HCT116 (cell line): ENCODE results near the gene SGCA. TPM values are rescaled to one million over a fixed set of nuclear protein-coding genes. Genes with fewer than 3 reads are reported as not detected.

Source experiments
- ATAC-seq: fragments of 200-7000 bp; cut with Tn5 transposase; 2 replicates; pipeline ENCODE4 v1.9.1; 2020; ENCODE audit warnings: mild to moderate bottlenecking, moderate library complexity
- BruUV-seq: library from RNA; stranded (reverse); fragments of 400-500 nt; replicated peaks from 2 replicates; lab custom pipeline; 2021; lab: Mats Ljungman, UMichigan
- CTCF ChIA-PET: fragments of 300-600 bp; sonication (Branson Sonifier 250); formaldehyde crosslinking; loops from one replicate; lab custom pipeline; 2021; ENCODE audit warnings: antibody characterized with exemption; lab: Charles Lee
- POLR2A ChIA-PET: fragments of 300-600, 350-600 bp; sonication (Branson Sonifier 250); formaldehyde crosslinking; loops from one replicate; lab custom pipeline; 2021; ENCODE audit warnings: antibody characterized with exemption; lab: Charles Lee
- RAD21 ChIA-PET, 2 experiments: fragments of 300-600 bp; sonication (Branson Sonifier 250); formaldehyde crosslinking; loops; one replicate each; lab custom pipeline; 2023; ENCODE audit warnings: low total read pairs in 2 of 2; ENCODE audit not compliant: uncharacterized antibody in 2 of 2, unreplicated experiment in 2 of 2, low non-redundant PET in 1 of 2; lab: Charles Lee
- DNase-seq: peaks from one replicate; pipeline ENCODE4 v3.0.0-alpha.2; 2010; ENCODE audit warnings: low read depth, low spot score
- H2AFZ ChIP-seq: fragments of 200-600 bp; shearing (Covaris generic), sonication (generic); 2 replicates; pipeline ENCODE4 v1.6.1; 2017; ENCODE audit warnings: low read depth, mixed run types, mixed read lengths, antibody characterized with exemption, low read length; ENCODE audit not compliant: poor library complexity, severe bottlenecking
- H3K27ac ChIP-seq: 2 replicates; pipeline ENCODE4 v1.5.1; 2012; ENCODE audit warnings: low read depth, low read length
- H3K27me3 ChIP-seq: fragments of 200-600 bp; sonication (generic); 2 replicates; pipeline ENCODE4 v1.6.1; 2016; ENCODE audit warnings: mixed run types, low read length, mixed read lengths; ENCODE audit not compliant: insufficient read depth
- H3K36me3 ChIP-seq, 2 experiments: fragments of 200-500 bp in 1 of 2; fragments of 200-600 bp in 1 of 2; sonication (Bioruptor generic) in 1 of 2; sonication (generic) in 1 of 2; 2 replicates each; pipeline versions ENCODE4 v1.5.1 to v1.6.1; 2014 to 2016; ENCODE audit warnings: low read length in 2 of 2, inconsistent platforms in 1 of 2, mixed read lengths in 1 of 2, mixed run types in 1 of 2; ENCODE audit not compliant: insufficient read depth in 2 of 2, control insufficient read depth in 1 of 2
- H3K4me1 ChIP-seq, 2 experiments: fragments of 200-600 bp in 1 of 2; sonication (generic) in 1 of 2; 2 replicates each; pipeline versions ENCODE4 v1.5.1 to v1.6.1; 2012 to 2017; ENCODE audit warnings: low read length in 2 of 2, inconsistent platforms in 1 of 2, mild to moderate bottlenecking in 1 of 2, mixed read lengths in 1 of 2, mixed run types in 1 of 2, moderate library complexity in 1 of 2; ENCODE audit not compliant: insufficient read depth in 2 of 2, control insufficient read depth in 1 of 2
- H3K4me2 ChIP-seq: fragments of 200-600 bp; sonication (generic); 2 replicates; pipeline ENCODE4 v1.6.1; 2017; ENCODE audit warnings: mixed run types, low read length, mixed read lengths
- H3K4me3 ChIP-seq, 2 experiments: fragments of 200-600 bp in 1 of 2; sonication (generic) in 1 of 2; replicated peaks in 1 of 2; 2 replicates each; pipeline ENCODE4 v1.5.1; 2011 to 2016; ENCODE audit warnings: low read length in 2 of 2, control low read depth in 1 of 2, low read depth in 1 of 2, mild to moderate bottlenecking in 1 of 2, mixed read lengths in 1 of 2, mixed run types in 1 of 2
- H3K79me2 ChIP-seq: fragments of 200-600 bp; sonication (generic); 2 replicates; pipeline ENCODE4 v1.6.1; 2017; ENCODE audit warnings: mild to moderate bottlenecking, mixed run types, low read length, moderate library complexity, mixed read lengths; ENCODE audit not compliant: insufficient read depth
- H3K9ac ChIP-seq: fragments of 200-600 bp; sonication (generic); 2 replicates; pipeline ENCODE4 v1.6.1; 2016; ENCODE audit warnings: low read length, mixed read lengths
- H3K9me2 ChIP-seq: fragments of 200-600 bp; sonication (generic), shearing (Covaris generic); 2 replicates; pipeline ENCODE4 v1.6.1; 2017; ENCODE audit warnings: mixed run types, mild to moderate bottlenecking, moderate library complexity; ENCODE audit not compliant: insufficient read depth
- H3K9me3 ChIP-seq, 2 experiments: fragments of 200-500 bp in 1 of 2; fragments of 200-600 bp in 1 of 2; sonication (Bioruptor generic) in 1 of 2; sonication (generic) in 1 of 2; 2 replicates each; pipeline ENCODE4 v1.6.1; 2014 to 2017; ENCODE audit warnings: low read length in 2 of 2, mixed read lengths in 2 of 2, inconsistent platforms in 1 of 2, low read depth in 1 of 2, mild to moderate bottlenecking in 1 of 2, mixed run types in 1 of 2, moderate library complexity in 1 of 2; ENCODE audit not compliant: control insufficient read depth in 1 of 2, insufficient read depth in 1 of 2
- H4K20me1 ChIP-seq: fragments of 200-600 bp; sonication (generic), shearing (Covaris generic); 2 replicates; pipeline ENCODE4 v1.6.1; 2017; ENCODE audit warnings: mixed run types, mild to moderate bottlenecking, moderate library complexity; ENCODE audit not compliant: insufficient read depth
- ATF3 ChIP-seq: IDR thresholded peaks from 2 replicates; pipeline ENCODE4 v1.6.1; 2012
- CBX3 ChIP-seq: IDR thresholded peaks from 2 replicates; pipeline ENCODE4 v1.6.1; 2012; ENCODE audit warnings: low read depth
- CEBPB ChIP-seq: IDR thresholded peaks from 2 replicates; pipeline ENCODE4 v1.6.1; 2012; ENCODE audit warnings: low read depth
- CTCF ChIP-seq, 3 experiments: fragments of 200-600 bp in 1 of 3; sonication (generic) in 1 of 3; IDR thresholded peaks in 2 of 3; conservative IDR thresholded peaks in 1 of 3; 2 replicates each; pipeline ENCODE4 v1.5.1; 2012 to 2017; ENCODE audit warnings: low read depth in 2 of 3, low read length in 2 of 3, antibody characterized with exemption in 1 of 3, borderline replicate concordance in 1 of 3, control low read depth in 1 of 3, mild to moderate bottlenecking in 1 of 3, mixed read lengths in 1 of 3, mixed run types in 1 of 3, moderate library complexity in 1 of 3; ENCODE audit not compliant: insufficient read depth in 1 of 3
- EGR1 ChIP-seq: IDR thresholded peaks from 2 replicates; pipeline ENCODE4 v1.6.1; 2012; ENCODE audit warnings: low read depth
- ELF1 ChIP-seq: IDR thresholded peaks from 2 replicates; pipeline ENCODE4 v1.6.1; 2012; ENCODE audit warnings: low read depth, borderline replicate concordance
- EZH2 ChIP-seq: fragments of 200-600 bp; sonication (generic); IDR thresholded peaks from 2 replicates; pipeline ENCODE4 v1.6.1; 2017; ENCODE audit warnings: antibody characterized with exemption, mixed run types
- EZH2phosphoT487 ChIP-seq: fragments of 200-600 bp; IDR thresholded peaks from 2 replicates; pipeline ENCODE4 v1.6.1; 2018; ENCODE audit warnings: antibody characterized with exemption, borderline replicate concordance
- JUND ChIP-seq: IDR thresholded peaks from 2 replicates; pipeline ENCODE4 v1.6.1; 2012
- MAX ChIP-seq: IDR thresholded peaks from 2 replicates; pipeline ENCODE4 v1.6.1; 2012
- POLR2A ChIP-seq: IDR thresholded peaks from 2 replicates; pipeline ENCODE4 v1.7.0; 2011; ENCODE audit warnings: borderline replicate concordance; ENCODE audit not compliant: insufficient read depth, insufficient read length; ENCODE audit errors: extremely low read depth
- POLR2AphosphoS5 ChIP-seq: IDR thresholded peaks from 2 replicates; pipeline ENCODE4 v1.6.1; 2011; ENCODE audit warnings: mild to moderate bottlenecking, low read depth, low read length, moderate library complexity
- RAD21 ChIP-seq: IDR thresholded peaks from 2 replicates; pipeline ENCODE4 v1.6.1; 2012; ENCODE audit warnings: low read depth, mild to moderate bottlenecking
- REST ChIP-seq: IDR thresholded peaks from 2 replicates; pipeline ENCODE4 v1.6.1; 2012; ENCODE audit warnings: low read depth
- SIN3A ChIP-seq: IDR thresholded peaks from 2 replicates; pipeline ENCODE4 v1.6.1; 2012; ENCODE audit warnings: low read depth
- SP1 ChIP-seq: IDR thresholded peaks from 2 replicates; pipeline ENCODE4 v1.6.1; 2012; ENCODE audit warnings: low read depth
- SRF ChIP-seq: IDR thresholded peaks from 2 replicates; pipeline ENCODE4 v1.6.1; 2012; ENCODE audit warnings: low read depth
- TCF7L2 ChIP-seq: IDR thresholded peaks from 2 replicates; pipeline ENCODE4 v1.7.0; 2011; ENCODE audit warnings: borderline replicate concordance, inconsistent platforms; ENCODE audit not compliant: insufficient read depth, insufficient read length; ENCODE audit errors: extremely low read depth
- ZFX ChIP-seq: fragments of 450-650 bp; IDR thresholded peaks from 2 replicates; pipeline ENCODE4 v1.6.1; 2017
- ZNF274 ChIP-seq: fragments of 200-500 bp; sonication (Bioruptor generic); IDR thresholded peaks from 2 replicates; pipeline ENCODE4 v1.6.1; 2014; ENCODE audit warnings: mild to moderate bottlenecking, low read depth, low read length, inconsistent platforms
- intact Hi-C: fragments of 100-400 bp; cut with micrococcal nuclease; formaldehyde crosslinking; loops from 2 replicates; pipeline ENCODE4 v1.10.0; 2022
- total RNA-seq: library from RNA; stranded (reverse); gene quantifications from one replicate; pipeline ENCODE4 v1.2.1, GENCODE V29; 2021; ENCODE audit not compliant: unreplicated experiment

The SGCA gene
- total RNA-seq, 1 experiment from 2014 or later, result 0.37 TPM

- H3K4me1 ChIP-seq, result peaks cover 13 to 46% of the 10 kb centered on the region in 2 experiments
- no peak for ATAC-seq
- no peak overlapping the region for H3K4me3 ChIP-seq
- no peak overlapping the region for H3K27ac ChIP-seq
- no peaks in the 10 kb centered on the region for H3K36me3 ChIP-seq
- BruUV-seq, result no TSS peak
- no peaks in the 10 kb centered on the region for H3K9me3 ChIP-seq
- intact Hi-C loops, result loop anchor here (2.0 kb wide), 1 partner anchor 128 kb away; no protein-coding TSS in a partner anchor
- ChIA-PET CTCF (interaction anchor here (0.9 to 3.0 kb wide), 2 partner anchors 32 to 128 kb away, joined by 3 to 34 read pairs; partner anchors contain the start of gene COL1A1), POLR2A (no interaction called here), RAD21 (interaction anchor here (1.0 to 2.9 kb wide), 2 partner anchors 17 to 29 kb away, joined by 5 to 26 read pairs; no protein-coding TSS in a partner anchor)
- H3K27me3 ChIP-seq, result no peaks in the 10 kb centered on the region
- H3K79me2 ChIP-seq, result no peaks in the 10 kb centered on the region
- H2AFZ ChIP-seq, result no peak overlapping the region
- DNase-seq, result no peak
- TF ChIP-seq ATF3 (no peak), TCF7L2 (no peak), CTCF (IDR thresholded peaks at IDR 0.05 in 2 of 3, conservative IDR thresholded peaks at IDR 0.05 in 1 of 3; ENCODE audit: borderline replicate concordance in 1 of 3, insufficient read depth in 1 of 3, low read depth in 2 of 3, low read length in 2 of 3) (no peak), EZH2 (no peak), EZH2phosphoT487 (no peak), CEBPB (no peak), RAD21 (no peak), SIN3A (no peak), JUND (no peak), SP1 (no peak), ELF1 (no peak), REST (no peak), POLR2AphosphoS5 (no peak), EGR1 (no peak), SRF (no peak), CBX3 (no peak), ZNF274 (no peak), POLR2A (no peak), MAX (no peak), ZFX (no peak)
- no peaks in the 10 kb centered on the region for H4K20me1 ChIP-seq
- H3K9me2 ChIP-seq, result no peaks in the 10 kb centered on the region
- H3K9ac ChIP-seq, result no peak overlapping the region
- peak overlapping the region; percentile 67 for H3K4me2 ChIP-seq
These were observed 2.5 kb downstream of the SGCA start for GRCh38 chr17:50168319-50168718.
